AG04449 (cell line): ENCODE measurements around the gene SCGB2B2.
A peak's percentile ranks its signal among the peaks of the same experiment; 100 is the strongest.

Experiments used
- CTCF ChIA-PET: fragments of 350-600 bp; formaldehyde crosslinking; extraction: SDS; loops from one replicate; lab custom pipeline; 2021; ENCODE audit warnings: antibody characterized with exemption; lab: Yijun Ruan, JAX
- POLR2A ChIA-PET: fragments of 400-600, 350-600 bp; formaldehyde crosslinking; extraction: SDS; loops from one replicate; lab custom pipeline; 2020; ENCODE audit warnings: antibody characterized with exemption, inconsistent platforms; lab: Yijun Ruan, JAX
- DNase-seq: peaks from one replicate; pipeline ENCODE4 v3.0.0-alpha.2; 2010; ENCODE audit warnings: low read depth, low spot score
- H3K4me3 ChIP-seq: 2 replicates; pipeline ENCODE4 v1.5.1; 2011; ENCODE audit warnings: low read depth, mild to moderate bottlenecking, control low read depth, low read length
- TF ChIP-seq, protein P1 (sequence below): IDR thresholded peaks from one replicate; pipeline ENCODE4 v1.5.1; 2011; ENCODE audit warnings: mild to moderate bottlenecking, moderate library complexity, low read length, control low read depth, inconsistent platforms; ENCODE audit not compliant: insufficient read depth; ENCODE audit errors: missing control alignments

Gene SCGB2B2

DNA sequence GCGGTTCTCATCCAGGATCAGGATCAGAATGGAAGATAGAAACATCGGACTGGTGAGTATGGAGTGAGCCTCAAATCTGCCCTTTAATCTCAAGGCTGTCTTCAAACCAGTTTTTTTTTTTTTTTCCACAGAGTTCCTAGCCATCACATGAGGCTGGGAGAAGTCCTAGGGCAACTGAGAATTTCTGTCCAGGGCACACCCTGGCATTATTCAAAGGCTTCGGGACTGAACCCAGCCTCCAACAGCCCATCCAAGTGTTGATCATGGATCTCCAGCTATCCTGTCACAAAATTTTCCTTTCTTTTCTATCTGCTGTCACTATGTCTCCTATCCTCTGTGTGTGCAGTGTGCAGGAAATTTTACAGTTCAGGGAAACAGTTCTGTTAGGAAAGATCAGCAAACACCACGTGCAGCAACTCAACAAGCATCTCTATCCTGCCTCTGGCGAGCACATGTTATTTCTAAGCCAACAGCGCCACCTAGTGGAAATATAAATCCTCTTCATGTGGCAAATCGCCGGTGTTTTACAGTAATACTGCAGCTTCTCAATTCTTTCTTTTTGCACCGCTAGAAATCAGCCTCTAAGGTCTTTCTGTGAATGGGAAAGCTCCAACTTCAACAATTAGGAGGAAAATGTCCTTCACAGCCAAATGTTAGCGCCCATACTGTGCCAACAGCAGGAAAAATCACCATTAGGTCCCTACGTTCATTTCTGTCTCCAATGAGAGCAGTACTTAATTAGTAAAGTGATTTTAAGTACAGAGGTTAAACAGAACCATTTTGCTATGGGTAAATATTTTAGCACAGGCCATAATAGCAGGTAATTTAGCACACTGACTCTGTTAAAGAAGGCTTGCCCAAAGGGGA, 35.7 kb upstream of the SCGB2B2 start:
- peak; percentile 52 for DNase-seq
- ChIA-PET POLR2A (no interaction called here), CTCF (interaction anchor here (0.7 to 6.1 kb wide), 16 partner anchors 9 to 935 kb away, joined by 3 to 81 read pairs (median 4); no protein-coding TSS in a partner anchor)
- TF ChIP-seq, protein P1, sequence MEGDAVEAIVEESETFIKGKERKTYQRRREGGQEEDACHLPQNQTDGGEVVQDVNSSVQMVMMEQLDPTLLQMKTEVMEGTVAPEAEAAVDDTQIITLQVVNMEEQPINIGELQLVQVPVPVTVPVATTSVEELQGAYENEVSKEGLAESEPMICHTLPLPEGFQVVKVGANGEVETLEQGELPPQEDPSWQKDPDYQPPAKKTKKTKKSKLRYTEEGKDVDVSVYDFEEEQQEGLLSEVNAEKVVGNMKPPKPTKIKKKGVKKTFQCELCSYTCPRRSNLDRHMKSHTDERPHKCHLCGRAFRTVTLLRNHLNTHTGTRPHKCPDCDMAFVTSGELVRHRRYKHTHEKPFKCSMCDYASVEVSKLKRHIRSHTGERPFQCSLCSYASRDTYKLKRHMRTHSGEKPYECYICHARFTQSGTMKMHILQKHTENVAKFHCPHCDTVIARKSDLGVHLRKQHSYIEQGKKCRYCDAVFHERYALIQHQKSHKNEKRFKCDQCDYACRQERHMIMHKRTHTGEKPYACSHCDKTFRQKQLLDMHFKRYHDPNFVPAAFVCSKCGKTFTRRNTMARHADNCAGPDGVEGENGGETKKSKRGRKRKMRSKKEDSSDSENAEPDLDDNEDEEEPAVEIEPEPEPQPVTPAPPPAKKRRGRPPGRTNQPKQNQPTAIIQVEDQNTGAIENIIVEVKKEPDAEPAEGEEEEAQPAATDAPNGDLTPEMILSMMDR: peak; percentile 47
- no peak overlapping the region for H3K4me3 ChIP-seq

DNA sequence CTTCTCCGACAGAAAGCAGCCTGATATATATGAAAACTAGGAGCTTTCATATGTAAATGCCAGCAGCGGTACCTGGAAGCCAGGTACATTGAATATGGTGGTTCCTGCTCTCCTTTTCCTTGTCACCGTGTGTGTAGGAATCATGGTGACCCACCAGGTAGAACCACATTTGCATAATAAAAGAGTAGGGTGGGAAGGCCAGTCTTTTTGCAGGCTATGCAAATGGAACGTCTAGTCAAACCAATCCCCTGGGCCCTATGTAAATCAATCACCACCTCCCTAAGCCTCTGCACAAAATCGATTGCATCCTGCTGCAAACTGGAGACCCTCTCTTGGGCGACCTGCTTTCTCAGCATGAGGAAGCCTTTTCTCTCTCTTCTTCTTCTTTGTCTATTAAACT, 34.9 kb upstream of the SCGB2B2 start:
- CTCF ChIA-PET: interaction anchor here (0.7 to 6.1 kb wide), 15 partner anchors 9 to 377 kb away, joined by 3 to 81 read pairs (median 4); no protein-coding TSS in a partner anchor
- POLR2A ChIA-PET: no interaction called here
- no peak overlapping the region for H3K4me3 ChIP-seq
- TF ChIP-seq, protein P1: no peak
- no peak for DNase-seq

GRCh38 chr19:34707661-34708060, 30.7 kb upstream of the SCGB2B2 start:
- no peak overlapping the region for H3K4me3 ChIP-seq
- POLR2A ChIA-PET: no interaction called here
- TF ChIP-seq, protein P1: no peak
- CTCF ChIA-PET: interaction anchor here (0.9 to 1.1 kb wide), 2 partner anchors 67 to 69 kb away, joined by 3 read pairs; no protein-coding TSS in a partner anchor
- no peak for DNase-seq

GRCh38 chr19:34692549-34692948, 15.6 kb upstream of the SCGB2B2 start:
- H3K4me3 ChIP-seq: no peak overlapping the region
- POLR2A ChIA-PET: no interaction called here
- CTCF ChIA-PET: no interaction called here
- DNase-seq: no peak
- TF ChIP-seq, protein P1: no peak

GRCh38 chr19:34690372-34690771, 13.4 kb upstream of the SCGB2B2 start:
- DNase-seq: no peak
- TF ChIP-seq, protein P1: no peak
- ChIA-PET CTCF (no interaction called here), POLR2A (no interaction called here)
- no peak overlapping the region for H3K4me3 ChIP-seq

- no peak for DNase-seq
- TF ChIP-seq, protein P1: no peak
- H3K4me3 ChIP-seq: no peak overlapping the region
- POLR2A ChIA-PET: no interaction called here
- CTCF ChIA-PET: no interaction called here
Measured at GRCh38 chr19:34688592-34688991, 11.6 kb upstream of the SCGB2B2 start.
